ENCODE measurements around the gene TBL3.
"Not testable (repeated sequence)": the region's sequence is repeated elsewhere in the genome, so short reads cannot be mapped to it uniquely, and the experiment has no call there.

TBL3 gene

GRCh38 chr16:1959269-1960039, 12.4 kb upstream of the TBL3 start, which contains the start of gene NDUFB10:
TSS of gene NDUFB10 (plus strand) at chr16:1959538. CDS start at chr16:1959625, 87 bp downstream.
- TF ChIP-seq, protein P1, sequence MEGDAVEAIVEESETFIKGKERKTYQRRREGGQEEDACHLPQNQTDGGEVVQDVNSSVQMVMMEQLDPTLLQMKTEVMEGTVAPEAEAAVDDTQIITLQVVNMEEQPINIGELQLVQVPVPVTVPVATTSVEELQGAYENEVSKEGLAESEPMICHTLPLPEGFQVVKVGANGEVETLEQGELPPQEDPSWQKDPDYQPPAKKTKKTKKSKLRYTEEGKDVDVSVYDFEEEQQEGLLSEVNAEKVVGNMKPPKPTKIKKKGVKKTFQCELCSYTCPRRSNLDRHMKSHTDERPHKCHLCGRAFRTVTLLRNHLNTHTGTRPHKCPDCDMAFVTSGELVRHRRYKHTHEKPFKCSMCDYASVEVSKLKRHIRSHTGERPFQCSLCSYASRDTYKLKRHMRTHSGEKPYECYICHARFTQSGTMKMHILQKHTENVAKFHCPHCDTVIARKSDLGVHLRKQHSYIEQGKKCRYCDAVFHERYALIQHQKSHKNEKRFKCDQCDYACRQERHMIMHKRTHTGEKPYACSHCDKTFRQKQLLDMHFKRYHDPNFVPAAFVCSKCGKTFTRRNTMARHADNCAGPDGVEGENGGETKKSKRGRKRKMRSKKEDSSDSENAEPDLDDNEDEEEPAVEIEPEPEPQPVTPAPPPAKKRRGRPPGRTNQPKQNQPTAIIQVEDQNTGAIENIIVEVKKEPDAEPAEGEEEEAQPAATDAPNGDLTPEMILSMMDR (IDR thresholded peaks at IDR 0.05; ENCODE audit: insufficient read depth, low read length, missing control alignments), result peak; percentile 65
- ChIA-PET POLR2A (interaction anchor here (4.0 kb wide), 1 partner anchor 12 kb away, joined by 20 read pairs; the partner anchor contains the start of gene TBL3), CTCF (interaction anchor here (1.0 to 3.2 kb wide), 3 partner anchors 30 to 181 kb away, joined by 3 to 11 read pairs (median 3); no protein-coding TSS in a partner anchor)
- H3K4me3 ChIP-seq (ENCODE audit: low read depth, low read length), result peak within 1 kb of the TSS; percentile 86
- DNase-seq (ENCODE audit: low read depth, low spot score), result peak; percentile 16

DNA sequence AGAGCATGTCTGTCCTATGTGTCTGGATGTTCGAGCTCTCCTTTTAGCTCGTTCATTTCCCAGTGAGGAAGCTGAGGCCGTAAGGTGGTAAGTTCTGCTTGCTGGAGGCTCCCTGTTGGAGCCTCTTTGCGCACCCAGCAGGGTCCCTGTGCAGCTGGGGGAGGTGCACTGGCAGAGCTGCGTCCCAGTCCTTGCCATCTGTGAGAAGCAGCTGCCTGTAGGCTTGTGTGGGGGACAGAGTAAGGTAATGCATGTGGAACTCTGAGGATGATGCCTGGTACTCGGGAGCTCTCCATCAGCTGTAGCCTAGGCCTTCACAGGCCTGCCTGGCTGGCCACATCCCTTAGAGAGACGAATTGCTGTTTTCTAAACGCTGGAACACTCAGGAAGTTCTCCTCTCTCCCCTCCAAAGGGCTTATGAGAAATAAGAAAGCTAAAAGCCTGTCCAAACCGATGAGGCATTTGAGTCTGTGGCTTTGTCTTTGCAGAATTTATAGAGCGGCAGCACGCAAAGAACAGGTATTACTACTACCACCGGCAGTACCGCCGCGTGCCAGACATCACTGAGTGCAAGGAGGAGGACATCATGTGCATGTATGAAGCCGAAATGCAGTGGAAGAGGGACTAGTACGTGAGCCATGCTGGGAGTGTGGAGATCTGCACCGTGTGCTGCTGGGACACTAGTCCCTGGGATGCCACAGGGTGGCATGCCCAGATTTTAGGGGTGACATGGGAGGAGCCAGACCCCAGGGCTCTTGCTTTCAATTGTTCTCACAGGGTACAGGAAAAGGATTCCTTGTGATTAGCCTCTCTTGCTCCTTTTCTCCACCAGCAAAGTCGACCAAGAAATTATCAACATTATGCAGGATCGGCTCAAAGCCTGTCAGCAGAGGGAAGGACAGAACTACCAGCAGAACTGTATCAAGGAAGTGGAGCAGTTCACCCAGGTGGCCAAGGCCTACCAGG, 10.9 kb upstream of the TBL3 start:
- ChIA-PET CTCF (interaction anchor here (1.1 to 1.2 kb wide), 2 partner anchors 10 to 97 kb away, joined by 4 to 5 read pairs; no protein-coding TSS in a partner anchor), POLR2A (interaction anchor here (0.9 to 4.0 kb wide), 4 partner anchors 10 to 23 kb away, joined by 3 to 20 read pairs (median 4); partner anchors contain the start of genes GFER and TBL3)
- H3K4me3 ChIP-seq (ENCODE audit: low read depth, low read length), result peak overlapping the region; percentile 86
- TF ChIP-seq, protein P1 (IDR thresholded peaks at IDR 0.05; ENCODE audit: insufficient read depth, low read length, missing control alignments), result no peak
- no peak for DNase-seq (ENCODE audit: low read depth, low spot score)

DNA sequence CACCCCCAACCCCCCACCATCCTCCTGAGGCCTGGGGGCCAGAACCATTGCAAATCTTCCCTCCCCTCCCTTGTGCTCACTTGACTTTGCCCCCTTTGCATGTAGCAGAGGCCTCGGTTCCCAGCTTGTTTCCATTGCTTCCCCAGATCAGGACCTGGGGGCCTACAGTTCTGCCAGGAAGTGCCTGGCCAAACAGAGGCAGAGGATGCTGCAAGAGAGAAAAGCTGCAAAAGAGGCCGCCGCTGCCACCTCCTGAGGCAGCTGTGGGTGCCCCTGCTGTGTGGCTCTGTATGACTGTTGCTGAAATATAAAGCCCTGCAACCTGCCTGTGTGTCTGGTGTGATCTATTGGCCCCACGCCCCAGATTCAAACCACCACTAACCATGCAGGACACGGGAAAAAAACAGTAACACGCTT, 10.2 kb upstream of the TBL3 start:
- ChIA-PET CTCF (no interaction called here), POLR2A (interaction anchor here (0.7 to 4.0 kb wide), 2 partner anchors 10 to 179 kb away, joined by 3 to 20 read pairs; partner anchors contain the start of genes NUBP2, SPSB3 and TBL3)
- no peak overlapping the region for H3K4me3 ChIP-seq (ENCODE audit: low read depth, low read length)
- TF ChIP-seq, protein P1 (IDR thresholded peaks at IDR 0.05; ENCODE audit: insufficient read depth, low read length, missing control alignments), result no peak
- no peak for DNase-seq (ENCODE audit: low read depth, low spot score)

DNA sequence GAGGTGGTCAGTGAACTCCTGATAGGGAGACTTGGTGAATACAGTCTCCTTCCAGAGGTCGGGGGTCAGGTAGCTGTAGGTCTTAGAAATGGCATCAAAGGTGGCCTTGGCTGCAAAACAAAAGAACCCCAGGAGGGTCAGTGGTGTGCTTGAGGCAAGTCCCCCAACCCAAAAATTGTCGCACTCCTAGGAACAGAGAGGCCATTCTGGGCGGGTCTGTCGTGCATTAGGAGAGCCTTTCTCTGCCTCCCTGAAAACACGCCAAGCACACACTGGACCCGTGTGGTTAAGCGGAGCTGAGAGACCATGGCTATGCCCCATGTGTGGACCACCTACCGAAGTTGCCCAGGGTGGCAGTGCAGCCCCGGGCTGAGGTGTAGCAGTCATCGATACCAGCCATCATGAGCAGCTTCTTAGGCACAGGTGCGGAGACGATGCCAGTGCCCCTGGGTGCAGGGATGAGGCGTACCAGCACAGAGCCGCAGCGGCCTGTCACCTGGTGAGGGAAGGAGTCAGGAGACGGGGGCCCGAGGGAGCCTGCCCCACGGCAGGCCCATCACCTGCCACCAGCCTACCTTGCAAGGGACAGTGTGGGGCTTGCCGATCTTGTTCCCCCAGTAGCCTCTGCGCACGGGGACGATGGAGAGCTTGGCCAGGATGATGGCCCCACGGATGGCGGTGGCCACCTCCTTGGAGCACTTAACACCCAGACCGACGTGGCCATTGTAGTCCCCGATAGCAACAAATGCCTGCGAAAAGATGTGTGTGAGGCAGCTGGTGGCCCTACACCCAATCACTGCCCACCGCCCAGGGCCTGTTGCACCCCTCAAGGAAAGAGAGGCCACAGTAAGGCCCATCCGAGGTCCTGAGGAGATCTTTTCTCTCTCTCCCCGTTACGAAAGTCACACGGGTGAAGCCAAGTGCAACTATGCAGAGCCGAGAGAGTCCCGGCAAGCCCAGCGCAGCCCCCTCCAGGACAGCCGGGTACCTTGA, 9.4 kb upstream of the TBL3 start:
- peak overlapping the region; percentile 92 for H3K4me3 ChIP-seq (ENCODE audit: low read depth, low read length)
- not testable (repeated sequence) for DNase-seq (ENCODE audit: low read depth, low spot score)
- ChIA-PET POLR2A (interaction anchor here (0.7 to 4.0 kb wide), 3 partner anchors 9 to 185 kb away, joined by 3 to 20 read pairs (median 3); partner anchors contain the start of genes NUBP2, SPSB3 and TBL3), CTCF (interaction anchor here (0.6 to 1.6 kb wide), 2 partner anchors 178 to 1066 kb away, joined by 3 to 4 read pairs; no protein-coding TSS in a partner anchor)

DNA sequence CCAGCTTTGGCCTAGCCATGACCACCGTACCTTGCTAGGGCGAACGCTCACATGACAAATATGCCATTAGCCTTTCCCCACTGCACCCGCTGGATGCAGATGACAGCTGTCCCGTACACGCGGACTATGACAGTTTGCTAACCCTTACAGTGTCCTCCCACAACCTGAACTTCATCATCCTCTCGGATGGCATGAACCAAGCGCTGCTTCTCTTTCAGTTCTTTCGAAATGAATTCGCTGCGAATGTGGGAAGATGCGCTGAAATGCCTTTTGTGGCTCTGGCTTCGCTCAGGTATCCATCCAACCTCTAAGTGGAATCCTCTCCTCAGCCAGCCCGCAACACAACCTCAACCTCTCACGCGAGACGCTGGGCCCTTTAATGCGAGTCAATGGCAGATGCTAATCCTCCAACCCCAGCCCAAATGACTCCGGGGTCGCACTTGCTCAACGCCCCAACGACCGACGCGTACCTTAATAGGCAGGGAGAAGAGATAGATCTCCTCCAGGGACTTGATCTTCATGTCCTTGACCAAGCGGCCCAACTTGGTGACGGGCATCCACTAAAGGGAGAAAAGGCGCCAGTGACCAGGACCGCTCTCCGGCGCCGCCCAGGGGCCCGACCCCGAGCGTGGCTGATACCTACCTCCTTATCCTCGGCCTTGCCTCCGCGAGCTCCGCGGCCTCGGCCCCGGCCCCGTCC, 7.9 kb upstream of the TBL3 start:
- ChIA-PET CTCF (interaction anchor here (1.2 to 1.6 kb wide), 3 partner anchors 18 to 176 kb away, joined by 3 to 4 read pairs (median 3); no protein-coding TSS in a partner anchor), POLR2A (interaction anchor here (0.6 to 2.3 kb wide), 29 partner anchors 11 to 353 kb away, joined by 3 to 45 read pairs (median 4); partner anchors contain the start of genes FAHD1, GFER, HAGH and MSRB1)
- DNase-seq (ENCODE audit: low read depth, low spot score), result no peak
- TF ChIP-seq, protein P1 (IDR thresholded peaks at IDR 0.05; ENCODE audit: insufficient read depth, low read length, missing control alignments), result no peak
- H3K4me3 ChIP-seq (ENCODE audit: low read depth, low read length), result peak overlapping the region; percentile 92
